GM18505 (cell line): ENCODE measurements around the gene PPP1R12B.

ENCODE experiments used
- ATAC-seq: cut with Tn5 transposase; IDR thresholded peaks from one replicate; pipeline ENCODE4 v1.9.1; 2021; ENCODE audit not compliant: unreplicated experiment
- POLR2A ChIP-seq: IDR thresholded peaks from 4 replicates; pipeline ENCODE4 v1.6.1; 2011; ENCODE audit warnings: borderline replicate concordance; ENCODE audit not compliant: insufficient read depth, insufficient read length; ENCODE audit errors: extremely low read depth

The PPP1R12B gene

DNA sequence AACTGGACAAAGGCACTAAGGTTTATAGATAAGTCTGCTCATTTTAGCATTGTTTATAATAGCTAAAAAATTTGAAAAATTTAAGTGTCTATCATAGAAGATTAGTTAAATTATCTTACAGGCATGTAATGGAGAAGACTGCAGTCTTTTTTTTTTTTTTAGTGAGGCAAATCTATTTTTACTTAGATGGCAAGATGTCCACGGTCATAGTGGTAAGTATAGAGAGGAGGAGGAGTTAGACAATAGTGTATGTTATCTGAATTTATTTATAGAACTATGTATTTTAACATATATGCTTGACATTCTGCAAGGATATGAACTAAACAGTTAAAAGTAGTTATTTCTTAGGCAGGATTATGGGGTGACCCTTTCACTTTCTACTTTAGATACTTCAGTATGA lies 212.7 kb downstream of the PPP1R12B start:
- no peak for TF ChIP-seq POLR2A
- ATAC-seq: no peak

DNA sequence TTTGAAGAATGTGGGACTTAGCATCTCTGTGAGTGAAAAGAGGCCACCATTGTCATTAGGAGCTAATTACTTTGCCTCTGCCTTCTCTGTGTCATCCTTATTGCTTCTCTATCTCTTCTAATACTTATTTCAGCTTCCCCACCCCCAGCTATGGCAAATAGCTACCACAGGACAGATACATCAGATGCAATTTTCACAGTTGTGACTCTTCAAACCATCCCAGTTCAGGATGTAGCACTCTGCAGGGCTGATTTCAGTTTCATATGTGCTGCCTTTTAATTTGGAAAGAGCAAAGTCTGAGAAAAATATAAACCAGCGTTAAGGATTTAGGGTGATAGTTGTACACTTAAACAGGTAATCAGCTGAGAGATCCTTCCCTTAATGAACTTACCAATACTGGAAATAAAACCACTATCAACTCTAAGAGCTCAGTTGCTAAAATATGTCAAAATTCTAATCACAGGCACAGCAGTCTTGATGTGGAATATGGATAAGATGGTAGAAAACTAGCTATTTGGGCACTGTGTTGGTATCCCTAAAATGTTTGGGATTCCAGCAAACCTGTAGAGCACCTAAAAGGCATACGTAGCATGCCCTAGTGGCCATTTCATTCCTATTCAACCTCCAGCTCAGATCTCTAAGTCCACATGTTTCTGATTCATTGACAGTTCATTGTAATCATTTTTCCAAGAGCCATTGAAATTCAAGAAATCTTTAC lies 213.4 kb downstream of the PPP1R12B start:
- no peak for TF ChIP-seq POLR2A
- ATAC-seq: no peak

DNA sequence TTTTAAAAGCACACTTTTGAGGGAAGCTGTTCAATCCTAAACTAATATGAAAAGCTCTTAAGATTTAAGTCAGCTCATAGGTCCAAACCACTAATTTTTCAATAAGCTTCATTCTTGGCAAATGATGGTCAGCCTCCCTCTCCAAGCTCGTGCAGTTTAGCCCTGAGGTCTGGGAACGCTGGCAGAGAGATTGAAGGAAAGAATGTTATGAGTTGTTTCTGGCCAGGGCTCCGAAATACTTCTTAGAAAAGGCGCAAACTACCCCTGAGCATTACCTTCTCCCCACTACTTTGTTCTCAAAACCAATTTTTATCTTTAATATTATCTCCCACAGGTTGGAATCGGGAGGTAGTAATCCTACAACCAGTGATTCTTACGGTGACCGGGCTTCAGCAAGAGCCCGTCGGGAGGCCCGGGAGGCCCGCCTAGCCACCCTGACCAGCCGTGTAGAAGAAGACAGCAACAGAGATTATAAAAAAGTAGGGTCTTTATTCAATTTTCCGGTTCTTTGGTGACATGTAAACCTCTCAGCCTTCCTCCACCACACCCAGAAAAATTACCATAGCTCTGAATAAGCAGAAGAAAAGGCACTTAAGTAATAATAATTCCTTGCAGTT lies 214.1 kb downstream of the PPP1R12B start:
- no peak for TF ChIP-seq POLR2A
- ATAC-seq: no peak

DNA sequence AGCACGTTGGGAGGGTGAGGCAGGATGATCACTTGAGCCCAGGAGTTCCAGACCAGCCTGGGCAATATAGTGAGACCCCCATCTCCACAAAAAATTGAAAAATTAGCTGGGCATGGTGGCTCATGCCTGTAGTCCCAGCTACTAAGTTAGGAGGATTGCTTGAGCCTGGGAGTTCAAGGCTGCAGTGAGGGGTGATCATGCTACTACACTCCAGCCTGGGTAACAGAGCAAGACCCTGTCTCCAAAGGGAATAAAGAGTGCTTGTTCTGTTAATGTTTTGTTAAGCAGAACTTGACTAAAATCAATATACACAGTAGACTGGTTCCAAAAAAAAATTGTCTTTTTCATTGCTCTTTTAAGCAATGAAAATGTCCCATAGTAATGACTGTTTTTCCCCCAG lies 215.3 kb downstream of the PPP1R12B start:
- TF ChIP-seq POLR2A: no peak
- ATAC-seq: no peak

DNA sequence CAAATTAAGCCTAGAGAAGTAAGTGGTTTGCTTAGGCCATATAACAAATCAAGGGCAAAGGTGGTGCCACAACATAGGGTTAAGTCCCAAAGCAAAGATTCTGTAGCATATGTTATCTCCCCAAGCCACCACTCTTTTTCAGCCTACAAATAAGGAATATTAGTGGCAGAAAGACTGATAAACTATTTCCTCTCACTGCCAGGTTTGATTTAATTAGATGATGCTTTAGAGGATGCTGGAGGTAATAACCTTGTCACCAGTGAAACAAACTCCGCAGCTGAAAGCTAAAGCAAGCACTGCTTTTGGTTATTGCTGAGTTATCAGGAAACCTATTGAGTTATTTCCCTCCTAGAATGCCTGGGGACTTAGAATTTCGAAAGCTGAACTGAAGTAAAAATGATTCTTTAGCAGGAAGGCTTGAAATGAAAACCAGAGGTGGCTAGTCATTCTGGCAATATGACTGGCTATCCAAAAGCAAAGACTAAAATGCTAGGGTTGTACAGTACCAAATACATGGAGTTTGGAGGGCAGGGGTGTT lies 216.5 kb downstream of the PPP1R12B start:
- no peak for ATAC-seq
- TF ChIP-seq POLR2A: no peak

- no peak for ATAC-seq
- no peak for TF ChIP-seq POLR2A
These were observed 217.5 kb downstream of the PPP1R12B start for GRCh38 chr1:202565890-202566602.

DNA sequence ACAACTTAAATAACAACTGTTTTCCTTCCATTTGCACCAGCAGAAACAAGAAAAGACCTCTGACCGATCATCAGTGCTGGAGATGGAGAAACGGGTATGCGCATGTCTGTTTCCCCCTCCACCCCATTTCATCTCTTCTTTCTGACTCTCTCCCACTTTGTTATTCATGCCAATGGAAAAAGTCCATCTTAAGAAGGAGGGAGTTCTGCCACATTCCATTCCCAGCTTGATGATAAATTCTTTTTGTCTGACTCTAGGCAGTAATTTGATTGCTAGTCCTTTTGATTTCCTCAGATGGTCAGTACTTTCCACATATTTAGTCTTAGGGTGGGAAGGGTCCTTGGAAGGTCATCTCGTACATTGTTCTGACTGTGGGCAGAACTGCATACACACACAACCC lies 219.2 kb downstream of the PPP1R12B start:
- ATAC-seq: no peak
- no peak for TF ChIP-seq POLR2A

DNA sequence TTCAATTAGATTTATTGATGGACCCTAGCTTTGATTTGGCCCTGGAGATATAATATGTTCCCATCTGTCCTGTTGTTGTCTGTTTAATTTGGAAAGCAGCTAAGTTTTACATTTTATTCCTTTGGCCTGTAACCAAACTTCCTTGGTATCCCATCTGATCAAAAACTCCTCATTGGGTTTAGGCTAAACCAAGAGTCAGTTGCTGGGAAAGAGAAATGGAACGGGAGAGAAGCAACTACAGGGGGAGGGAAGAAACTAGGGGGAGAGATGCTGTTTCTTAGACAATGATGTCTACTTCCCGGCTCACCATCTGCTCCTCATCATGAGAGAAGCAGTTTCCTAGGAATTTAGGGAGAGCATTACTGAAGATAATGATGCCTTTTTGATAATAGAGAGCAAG lies 219.9 kb downstream of the PPP1R12B start:
- no peak for TF ChIP-seq POLR2A

GRCh38 chr1:202568826-202569225 lies 220.3 kb downstream of the PPP1R12B start:
- no peak for TF ChIP-seq POLR2A
- ATAC-seq: no peak

More for the DNA sequence above, 219.9 kb downstream of the PPP1R12B start:
- ATAC-seq: no peak

- TF ChIP-seq POLR2A: no peak
- ATAC-seq: no peak
These were observed 221.2 kb downstream of the PPP1R12B start for GRCh38 chr1:202569393-202570322.

DNA sequence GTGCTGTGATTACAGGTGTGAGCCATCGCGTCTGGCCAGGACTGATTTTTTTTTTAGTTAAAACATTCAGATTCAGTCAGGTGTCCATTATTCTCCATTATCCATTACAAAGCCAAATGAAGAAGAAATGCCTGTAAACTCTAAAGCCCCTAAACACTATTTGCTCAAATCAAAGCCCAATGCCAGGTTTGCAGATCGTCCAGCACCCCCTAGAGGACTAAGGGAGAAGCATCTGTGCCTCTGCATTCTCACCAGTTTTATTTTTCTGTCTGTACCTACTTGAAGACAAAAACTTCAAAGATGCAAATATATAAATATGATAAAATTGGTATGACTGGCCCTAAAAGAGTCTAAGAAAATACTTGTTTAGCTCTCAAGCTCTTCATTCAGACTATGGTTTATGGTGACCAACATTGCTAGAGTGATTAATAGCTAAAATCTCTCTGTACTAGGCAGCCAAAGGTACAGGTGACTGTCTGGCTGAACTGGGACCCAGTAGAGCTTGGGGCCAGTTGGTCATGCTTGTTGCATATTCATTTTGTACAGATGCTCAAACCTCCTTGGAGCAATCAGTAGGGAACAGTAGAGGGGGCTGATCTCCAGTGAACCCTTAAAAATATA lies 223.3 kb downstream of the PPP1R12B start:
- no peak for ATAC-seq

GRCh38 chr1:202572867-202573266 lies 224.4 kb downstream of the PPP1R12B start:
- TF ChIP-seq POLR2A: no peak
- no peak for ATAC-seq

More for the DNA sequence above, 223.3 kb downstream of the PPP1R12B start:
- TF ChIP-seq POLR2A: no peak
